ENCODE results near the gene PCBP2. TPM values are rescaled to one million over a fixed set of nuclear protein-coding genes. Genes with fewer than 3 reads are reported as not detected.

Gene PCBP2
- total RNA-seq, 4 donors from 2014 or later = 414 to 583 (median 490) TPM

- no peak overlapping the region for H3K4me3 ChIP-seq
- peaks cover 0 to 43% (median 20%) of the 10 kb centered on the region in 3 donors for H3K36me3 ChIP-seq
- no peak for DNase-seq (ENCODE audit: low spot score in 2 of 2)
- TF ChIP-seq EP300 (IDR thresholded peaks at IDR 0.05) = no peak
- TF ChIP-seq, protein P1, sequence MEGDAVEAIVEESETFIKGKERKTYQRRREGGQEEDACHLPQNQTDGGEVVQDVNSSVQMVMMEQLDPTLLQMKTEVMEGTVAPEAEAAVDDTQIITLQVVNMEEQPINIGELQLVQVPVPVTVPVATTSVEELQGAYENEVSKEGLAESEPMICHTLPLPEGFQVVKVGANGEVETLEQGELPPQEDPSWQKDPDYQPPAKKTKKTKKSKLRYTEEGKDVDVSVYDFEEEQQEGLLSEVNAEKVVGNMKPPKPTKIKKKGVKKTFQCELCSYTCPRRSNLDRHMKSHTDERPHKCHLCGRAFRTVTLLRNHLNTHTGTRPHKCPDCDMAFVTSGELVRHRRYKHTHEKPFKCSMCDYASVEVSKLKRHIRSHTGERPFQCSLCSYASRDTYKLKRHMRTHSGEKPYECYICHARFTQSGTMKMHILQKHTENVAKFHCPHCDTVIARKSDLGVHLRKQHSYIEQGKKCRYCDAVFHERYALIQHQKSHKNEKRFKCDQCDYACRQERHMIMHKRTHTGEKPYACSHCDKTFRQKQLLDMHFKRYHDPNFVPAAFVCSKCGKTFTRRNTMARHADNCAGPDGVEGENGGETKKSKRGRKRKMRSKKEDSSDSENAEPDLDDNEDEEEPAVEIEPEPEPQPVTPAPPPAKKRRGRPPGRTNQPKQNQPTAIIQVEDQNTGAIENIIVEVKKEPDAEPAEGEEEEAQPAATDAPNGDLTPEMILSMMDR (IDR thresholded peaks at IDR 0.05) = no peak
- H3K4me1 ChIP-seq = peaks cover 0 to 38% (median 20%) of the 10 kb centered on the region in 4 donors
- no peak overlapping the region for H3K27ac ChIP-seq
- H3K27me3 ChIP-seq = no peaks in the 10 kb centered on the region
- WGBS, 2 donors = 91 to 92% methylated on average over 7 of the region's 7 CpGs
- no peaks in the 10 kb centered on the region for H3K9me3 ChIP-seq
Observed at GRCh38 chr12:53450936-53451335, 966 bp upstream of the PCBP2 start.

DNA sequence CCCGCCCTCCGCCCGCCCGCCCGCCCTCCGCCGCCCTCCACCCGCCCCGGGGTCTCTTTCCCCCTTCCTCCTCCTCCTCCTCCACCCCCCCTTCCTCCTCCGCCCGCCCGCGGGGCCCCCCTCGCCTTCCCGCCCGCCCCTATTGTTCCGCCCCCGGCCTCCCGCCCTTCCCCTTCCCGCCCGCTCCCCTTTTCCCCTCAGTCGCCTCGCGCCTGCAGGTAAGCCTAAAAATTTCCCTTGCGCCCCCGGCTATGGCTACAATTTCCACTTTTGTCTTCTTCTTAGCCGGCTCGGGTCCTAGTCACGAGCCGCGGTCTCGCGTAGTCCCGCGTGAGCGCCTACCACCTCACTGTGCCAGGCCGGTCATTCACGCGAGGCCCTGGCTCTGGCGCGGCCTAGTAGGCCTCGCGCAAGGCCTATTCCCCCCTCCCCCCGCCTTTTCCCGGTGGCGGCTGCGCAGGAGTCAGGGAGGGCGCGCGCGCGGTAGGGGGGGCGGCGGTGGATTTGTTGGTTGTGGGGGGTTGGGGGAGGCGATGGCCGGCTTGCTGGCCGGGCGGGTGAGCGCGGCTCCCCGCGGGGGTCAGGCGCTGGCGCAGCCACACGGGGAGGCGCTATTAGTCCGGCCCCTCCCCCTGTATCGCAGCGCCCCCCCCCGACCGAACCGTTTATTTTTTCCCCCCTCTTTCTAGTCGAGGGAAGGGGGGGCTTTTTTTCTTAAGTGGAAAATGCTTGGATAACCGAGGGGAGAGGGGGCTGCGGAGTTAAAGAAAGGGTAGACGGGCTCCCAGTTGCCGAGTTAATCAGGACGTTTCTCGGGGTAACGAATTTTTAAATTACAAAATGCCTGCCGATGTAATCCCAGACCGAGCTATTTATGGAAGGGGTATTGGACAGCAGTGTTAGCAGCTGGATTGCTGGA, 516 bp downstream of the PCBP2 start:
- TF ChIP-seq POLR2A (IDR thresholded peaks at IDR 0.05) = peak in 1 of 2 donors; percentile 5
- TF ChIP-seq, protein P1 (IDR thresholded peaks at IDR 0.05) = peak in 4 of 5 experiments; percentile 3 to 56 (median 37)
- peak; percentile 17 to 37 for TF ChIP-seq EP300 (IDR thresholded peaks at IDR 0.05)
- Histone ChIP-seq H3K36me3 (peaks cover 0 to 45% (median 23%) of the 10 kb centered on the region in 3 donors), H3K27ac (peak overlapping the region; percentile 91 to 98 (median 96)), H3K27me3 (no peaks in the 10 kb centered on the region), H3K4me1 (peaks cover 0 to 50% (median 20%) of the 10 kb centered on the region in 4 donors), H3K4me3 (peak overlapping the region; percentile 71 to 96 (median 86)), H3K9me3 (no peaks in the 10 kb centered on the region)
- DNase-seq (ENCODE audit: low spot score in 2 of 2) = peak; percentile 76 to 82
- 1% methylated on average over 49 to 55 of the region's 82 CpGs for WGBS, 2 donors

- H3K4me1 ChIP-seq = peaks cover 0 to 55% (median 20%) of the 10 kb centered on the region in 4 donors
- H3K36me3 ChIP-seq = peaks cover 0 to 47% (median 31%) of the 10 kb centered on the region in 3 donors
- DNase-seq (ENCODE audit: low spot score in 2 of 2) = no peak
- WGBS, 2 donors = 25 to 27% methylated on average over 6 of the region's 6 CpGs
- H3K9me3 ChIP-seq = no peaks in the 10 kb centered on the region
- H3K4me3 ChIP-seq = peak overlapping the region in 1 of 4 donors; percentile 71
- TF ChIP-seq POLR2A (IDR thresholded peaks at IDR 0.05) (no peak), EP300 (IDR thresholded peaks at IDR 0.05) (no peak)
- TF ChIP-seq, protein P1 (IDR thresholded peaks at IDR 0.05) = no peak
- H3K27me3 ChIP-seq = no peaks in the 10 kb centered on the region
- H3K27ac ChIP-seq = no peak overlapping the region
Observed at GRCh38 chr12:53453953-53454640, 2.2 kb downstream of the PCBP2 start.

- Histone ChIP-seq H3K36me3 (peaks cover under 1 to 53% (median 34%) of the 10 kb centered on the region in 3 donors), H3K4me3 (no peak overlapping the region), H3K9me3 (no peaks in the 10 kb centered on the region), H3K27me3 (no peaks in the 10 kb centered on the region), H3K4me1 (peaks cover 0 to 56% (median 20%) of the 10 kb centered on the region in 4 donors), H3K27ac (no peak overlapping the region)
- DNase-seq (ENCODE audit: low spot score in 2 of 2) = no peak
- TF ChIP-seq, protein P1 (IDR thresholded peaks at IDR 0.05) = no peak
- TF ChIP-seq EP300 (IDR thresholded peaks at IDR 0.05) (no peak), POLR2A (IDR thresholded peaks at IDR 0.05) (no peak)
- WGBS, 2 donors = 53 to 54% methylated on average over 3 of the region's 3 CpGs
Observed at GRCh38 chr12:53454707-53455106, 2.8 kb downstream of the PCBP2 start.

Data from tibial nerve (tissue), 4 donors.